Trophoblast cell (in vitro differentiated cells and primary cell): ENCODE results near the gene ALAS1.

Experiments used
- DNase-seq, 2 donors: peaks; one replicate each; pipeline ENCODE4 v3.0.0-alpha.2; 2016
- H2AFZ ChIP-seq: 2 replicates; pipeline ENCODE4 v1.6.1; 2013; ENCODE audit warnings: low read length, moderate library complexity, mild to moderate bottlenecking; ENCODE audit not compliant: insufficient read depth, poor library complexity
- H2AK5ac ChIP-seq: 2 replicates; pipeline ENCODE4 v1.6.1; 2013; ENCODE audit warnings: mild to moderate bottlenecking, low read length
- H2BK120ac ChIP-seq: 2 replicates; pipeline ENCODE4 v1.6.1; 2013; ENCODE audit warnings: low read length, mild to moderate bottlenecking, moderate library complexity; ENCODE audit not compliant: insufficient read depth, poor library complexity
- H2BK12ac ChIP-seq: 2 replicates; pipeline ENCODE4 v1.6.1; 2013; ENCODE audit warnings: mild to moderate bottlenecking, low read length, moderate library complexity
- H2BK5ac ChIP-seq: 2 replicates; pipeline ENCODE4 v1.6.1; 2013; ENCODE audit warnings: low read length, low read depth, moderate library complexity, mild to moderate bottlenecking; ENCODE audit not compliant: poor library complexity
- H3K14ac ChIP-seq: 2 replicates; pipeline ENCODE4 v1.6.1; 2013; ENCODE audit warnings: mild to moderate bottlenecking, low read length
- H3K18ac ChIP-seq: 2 replicates; pipeline ENCODE4 v1.6.1; 2013; ENCODE audit warnings: mild to moderate bottlenecking, low read length
- H3K23ac ChIP-seq: 2 replicates; pipeline ENCODE4 v1.6.1; 2013; ENCODE audit warnings: low read length
- H3K27ac ChIP-seq: 2 replicates; pipeline ENCODE4 v1.5.1; 2013; ENCODE audit warnings: low read depth, mild to moderate bottlenecking, inconsistent platforms, low read length, moderate library complexity
- H3K27me3 ChIP-seq: 2 replicates; pipeline ENCODE4 v1.6.1; 2013; ENCODE audit warnings: inconsistent platforms, mild to moderate bottlenecking, low read length, moderate library complexity; ENCODE audit not compliant: insufficient read depth
- H3K36me3 ChIP-seq, 2 experiments: 1 replicate in 1 of 2; 2 replicates in 1 of 2; pipeline ENCODE4 v1.6.1; 2013; ENCODE audit warnings: low read length in 2 of 2, mild to moderate bottlenecking in 2 of 2, moderate library complexity in 1 of 2; ENCODE audit not compliant: insufficient read depth in 2 of 2, control insufficient read depth in 1 of 2
- H3K4ac ChIP-seq: 2 replicates; pipeline ENCODE4 v1.6.1; 2013; ENCODE audit warnings: low read depth, mild to moderate bottlenecking, low read length, moderate library complexity
- H3K4me1 ChIP-seq, 2 experiments: 1 replicate in 1 of 2; 2 replicates in 1 of 2; pipeline ENCODE4 v1.6.1; 2013; ENCODE audit warnings: low read length in 2 of 2, mild to moderate bottlenecking in 2 of 2, moderate library complexity in 1 of 2; ENCODE audit not compliant: insufficient read depth in 2 of 2, control insufficient read depth in 1 of 2
- H3K4me2 ChIP-seq: 2 replicates; pipeline ENCODE4 v1.6.1; 2013; ENCODE audit warnings: inconsistent platforms, mild to moderate bottlenecking, low read length, moderate library complexity
- H3K4me3 ChIP-seq: 2 replicates; pipeline ENCODE4 v1.5.1; 2013; ENCODE audit warnings: mild to moderate bottlenecking, low read depth, low read length, inconsistent platforms
- H3K79me1 ChIP-seq: one replicate; pipeline ENCODE4 v1.6.1; 2013; ENCODE audit warnings: low read length
- H3K79me2 ChIP-seq: 2 replicates; pipeline ENCODE4 v1.6.1; 2013; ENCODE audit warnings: low read length, mild to moderate bottlenecking; ENCODE audit not compliant: control insufficient read depth, insufficient read depth, poor library complexity
- H3K9ac ChIP-seq: 2 replicates; pipeline ENCODE4 v1.6.1; 2013; ENCODE audit warnings: mild to moderate bottlenecking, low read length
- H3K9me3 ChIP-seq: 2 replicates; pipeline ENCODE4 v1.6.1; 2013; ENCODE audit warnings: low read depth, mild to moderate bottlenecking, control low read depth, inconsistent platforms, low read length; ENCODE audit not compliant: insufficient read depth
- H4K12ac ChIP-seq: 2 replicates; pipeline ENCODE4 v1.6.1; 2013; ENCODE audit warnings: low read depth, mild to moderate bottlenecking, low read length, moderate library complexity
- H4K8ac ChIP-seq: 2 replicates; pipeline ENCODE4 v1.6.1; 2013; ENCODE audit warnings: low read depth, mild to moderate bottlenecking, low read length, moderate library complexity
- H4K91ac ChIP-seq: one replicate; pipeline ENCODE4 v1.6.1; 2013; ENCODE audit warnings: low read depth, mild to moderate bottlenecking, low read length, moderate library complexity
- WGBS: extraction: QIAGEN DNeasy Blood & Tissue Kit; methylation state at CpG from one replicate; pipeline ENCODE4 v1.1.7; 2013; ENCODE audit warnings: missing lambda C conversion rate; ENCODE audit not compliant: insufficient read length, insufficient coverage; ENCODE audit errors: extremely low coverage; 5-methylcytosine and 5-hydroxymethylcytosine counted together

The ALAS1 gene

GRCh38 chr3:52228266-52228665, 30.3 kb downstream of the ALAS1 start:
- Histone ChIP-seq H2BK120ac (no peak overlapping the region), H4K8ac (no peak overlapping the region), H3K4me1 (no peaks in the 10 kb centered on the region), H3K23ac (no peak overlapping the region), H3K4me2 (no peak overlapping the region), H3K4me3 (no peak overlapping the region), H3K27ac (no peak overlapping the region), H4K91ac (no peak overlapping the region), H3K79me1 (no peaks in the 10 kb centered on the region), H3K4ac (no peak overlapping the region), H3K18ac (no peak overlapping the region), H2AFZ (no peak overlapping the region), H3K27me3 (no peaks in the 10 kb centered on the region), H3K14ac (no peak overlapping the region), H2BK5ac (no peak overlapping the region), H3K36me3 (peaks cover 35 to 39% of the 10 kb centered on the region in 2 experiments), H3K9ac (no peak overlapping the region), H2BK12ac (no peak overlapping the region), H2AK5ac (no peak overlapping the region), H3K9me3 (no peaks in the 10 kb centered on the region), H3K79me2 (no peaks in the 10 kb centered on the region), H4K12ac (no peak overlapping the region)
- no CpG with 5 or more reads among the region's 10 CpGs for WGBS
- DNase-seq = no peak

GRCh38 chr3:52228751-52229291, 30.9 kb downstream of the ALAS1 start:
- no peak overlapping the region for H3K23ac ChIP-seq
- no peak overlapping the region for H3K27ac ChIP-seq
- H3K79me1 ChIP-seq = no peaks in the 10 kb centered on the region
- H4K8ac ChIP-seq = no peak overlapping the region
- H3K18ac ChIP-seq = no peak overlapping the region
- no peak overlapping the region for H2AFZ ChIP-seq
- no peak overlapping the region for H3K9ac ChIP-seq
- no peak overlapping the region for H3K14ac ChIP-seq
- DNase-seq = no peak
- no peak overlapping the region for H2AK5ac ChIP-seq
- H3K4me2 ChIP-seq = no peak overlapping the region
- H4K91ac ChIP-seq = no peak overlapping the region
- H2BK12ac ChIP-seq = no peak overlapping the region
- no peak overlapping the region for H3K4ac ChIP-seq
- H3K9me3 ChIP-seq = no peaks in the 10 kb centered on the region
- no CpG with 5 or more reads among the region's 21 CpGs for WGBS
- no peak overlapping the region for H3K4me3 ChIP-seq
- no peaks in the 10 kb centered on the region for H3K4me1 ChIP-seq
- no peaks in the 10 kb centered on the region for H3K27me3 ChIP-seq
- H3K79me2 ChIP-seq = no peaks in the 10 kb centered on the region
- H4K12ac ChIP-seq = no peak overlapping the region
- peaks cover 35 to 39% of the 10 kb centered on the region in 2 experiments for H3K36me3 ChIP-seq
- no peak overlapping the region for H2BK120ac ChIP-seq
- no peak overlapping the region for H2BK5ac ChIP-seq

- H3K9me3 ChIP-seq = no peaks in the 10 kb centered on the region
- peaks cover 43 to 47% of the 10 kb centered on the region in 2 experiments for H3K36me3 ChIP-seq
- H3K27ac ChIP-seq = no peak overlapping the region
- no peaks in the 10 kb centered on the region for H3K4me1 ChIP-seq
- no peak overlapping the region for H4K8ac ChIP-seq
- no peak overlapping the region for H3K9ac ChIP-seq
- no peak overlapping the region for H3K14ac ChIP-seq
- DNase-seq = no peak
- no peak overlapping the region for H3K18ac ChIP-seq
- no peak overlapping the region for H3K4me3 ChIP-seq
- H2AK5ac ChIP-seq = no peak overlapping the region
- no peaks in the 10 kb centered on the region for H3K27me3 ChIP-seq
- H2AFZ ChIP-seq = no peak overlapping the region
- no peak overlapping the region for H2BK5ac ChIP-seq
- no peak overlapping the region for H2BK120ac ChIP-seq
- H3K79me1 ChIP-seq = no peaks in the 10 kb centered on the region
- H3K4ac ChIP-seq = no peak overlapping the region
- H4K12ac ChIP-seq = no peak overlapping the region
- no peak overlapping the region for H2BK12ac ChIP-seq
- no peak overlapping the region for H4K91ac ChIP-seq
- H3K4me2 ChIP-seq = no peak overlapping the region
- no peaks in the 10 kb centered on the region for H3K79me2 ChIP-seq
- WGBS = no CpG with 5 or more reads among the region's 13 CpGs
- H3K23ac ChIP-seq = no peak overlapping the region
These were observed 31.7 kb downstream of the ALAS1 start for GRCh38 chr3:52229656-52230055.

- H2BK12ac ChIP-seq = no peak overlapping the region
- no peak for DNase-seq
- no peak overlapping the region for H3K4me2 ChIP-seq
- H3K79me1 ChIP-seq = no peaks in the 10 kb centered on the region
- no peak overlapping the region for H4K8ac ChIP-seq
- no peak overlapping the region for H2BK120ac ChIP-seq
- H2BK5ac ChIP-seq = no peak overlapping the region
- H3K27me3 ChIP-seq = no peaks in the 10 kb centered on the region
- H3K79me2 ChIP-seq = no peaks in the 10 kb centered on the region
- no peak overlapping the region for H4K91ac ChIP-seq
- H3K23ac ChIP-seq = no peak overlapping the region
- peaks cover 2% of the 10 kb centered on the region for H3K9me3 ChIP-seq
- H2AFZ ChIP-seq = no peak overlapping the region
- H3K9ac ChIP-seq = no peak overlapping the region
- no peak overlapping the region for H3K4ac ChIP-seq
- no peaks in the 10 kb centered on the region for H3K4me1 ChIP-seq
- no peak overlapping the region for H3K18ac ChIP-seq
- no CpG with 5 or more reads among the region's 6 CpGs for WGBS
- no peak overlapping the region for H2AK5ac ChIP-seq
- H3K4me3 ChIP-seq = peak overlapping the region; percentile 0
- H3K36me3 ChIP-seq = peaks cover 49 to 55% of the 10 kb centered on the region in 2 experiments
- no peak overlapping the region for H3K27ac ChIP-seq
- H4K12ac ChIP-seq = no peak overlapping the region
- no peak overlapping the region for H3K14ac ChIP-seq
These were observed 32.5 kb downstream of the ALAS1 start for GRCh38 chr3:52230461-52230860.
